ENCODE results near the gene PPCDC. TPM values are rescaled to one million over a fixed set of nuclear protein-coding genes. Genes with fewer than 3 reads are reported as not detected.

Gene PPCDC
- total and polyA plus RNA-seq, 10 of the 15 experiments (the other 5 are each of a cell fraction or from before 2014, with no cell fraction given) = 32.5 to 135 (median 55.0) TPM

- TF ChIP-seq BHLHE40 (IDR thresholded peaks at IDR 0.05; ENCODE audit: borderline replicate concordance in 1 of 2, low read depth in 2 of 2, low read length in 1 of 2) (peak; percentile 91 to 95), E2F4 (IDR thresholded peaks at IDR 0.05; ENCODE audit: low read depth, low read length) (peak; percentile 39; the same call in 1 of the 2 replicates), ZNF217 (IDR thresholded peaks at IDR 0.05) (peak; percentile 64; the same call in 1 of the 2 replicates), POU2F2 (IDR thresholded peaks at IDR 0.05; ENCODE audit: borderline replicate concordance, low read depth, low read length) (peak; percentile 93; the same call in 2 of the 3 replicates), NFXL1 (IDR thresholded peaks at IDR 0.05; ENCODE audit: borderline replicate concordance) (no peak), KDM1A (IDR thresholded peaks at IDR 0.05; ENCODE audit: borderline replicate concordance) (no peak), IKZF2 (IDR thresholded peaks at IDR 0.05) (peak; percentile 93 to 98), JUND (IDR thresholded peaks at IDR 0.05; ENCODE audit: low read depth, low read length) (peak; percentile 92), FOS (IDR thresholded peaks at IDR 0.05; ENCODE audit: borderline replicate concordance, extremely low read depth, insufficient read length) (no peak), STAT3 (IDR thresholded peaks at IDR 0.05; ENCODE audit: low read depth, low read length) (peak; percentile 82; the same call in 1 of the 2 replicates), TARDBP (IDR thresholded peaks at IDR 0.05; ENCODE audit: borderline replicate concordance) (peak; percentile 86; the same call in 1 of the 2 replicates), CHD4 (IDR thresholded peaks at IDR 0.05) (no peak), HDGF (IDR thresholded peaks at IDR 0.05) (peak; percentile 92), NRF1 (conservative IDR thresholded peaks at IDR 0.05; ENCODE audit: low read depth, low read length) (no peak; the same call in 1 of the 2 replicates)
- TF ChIP-seq, protein P1, sequence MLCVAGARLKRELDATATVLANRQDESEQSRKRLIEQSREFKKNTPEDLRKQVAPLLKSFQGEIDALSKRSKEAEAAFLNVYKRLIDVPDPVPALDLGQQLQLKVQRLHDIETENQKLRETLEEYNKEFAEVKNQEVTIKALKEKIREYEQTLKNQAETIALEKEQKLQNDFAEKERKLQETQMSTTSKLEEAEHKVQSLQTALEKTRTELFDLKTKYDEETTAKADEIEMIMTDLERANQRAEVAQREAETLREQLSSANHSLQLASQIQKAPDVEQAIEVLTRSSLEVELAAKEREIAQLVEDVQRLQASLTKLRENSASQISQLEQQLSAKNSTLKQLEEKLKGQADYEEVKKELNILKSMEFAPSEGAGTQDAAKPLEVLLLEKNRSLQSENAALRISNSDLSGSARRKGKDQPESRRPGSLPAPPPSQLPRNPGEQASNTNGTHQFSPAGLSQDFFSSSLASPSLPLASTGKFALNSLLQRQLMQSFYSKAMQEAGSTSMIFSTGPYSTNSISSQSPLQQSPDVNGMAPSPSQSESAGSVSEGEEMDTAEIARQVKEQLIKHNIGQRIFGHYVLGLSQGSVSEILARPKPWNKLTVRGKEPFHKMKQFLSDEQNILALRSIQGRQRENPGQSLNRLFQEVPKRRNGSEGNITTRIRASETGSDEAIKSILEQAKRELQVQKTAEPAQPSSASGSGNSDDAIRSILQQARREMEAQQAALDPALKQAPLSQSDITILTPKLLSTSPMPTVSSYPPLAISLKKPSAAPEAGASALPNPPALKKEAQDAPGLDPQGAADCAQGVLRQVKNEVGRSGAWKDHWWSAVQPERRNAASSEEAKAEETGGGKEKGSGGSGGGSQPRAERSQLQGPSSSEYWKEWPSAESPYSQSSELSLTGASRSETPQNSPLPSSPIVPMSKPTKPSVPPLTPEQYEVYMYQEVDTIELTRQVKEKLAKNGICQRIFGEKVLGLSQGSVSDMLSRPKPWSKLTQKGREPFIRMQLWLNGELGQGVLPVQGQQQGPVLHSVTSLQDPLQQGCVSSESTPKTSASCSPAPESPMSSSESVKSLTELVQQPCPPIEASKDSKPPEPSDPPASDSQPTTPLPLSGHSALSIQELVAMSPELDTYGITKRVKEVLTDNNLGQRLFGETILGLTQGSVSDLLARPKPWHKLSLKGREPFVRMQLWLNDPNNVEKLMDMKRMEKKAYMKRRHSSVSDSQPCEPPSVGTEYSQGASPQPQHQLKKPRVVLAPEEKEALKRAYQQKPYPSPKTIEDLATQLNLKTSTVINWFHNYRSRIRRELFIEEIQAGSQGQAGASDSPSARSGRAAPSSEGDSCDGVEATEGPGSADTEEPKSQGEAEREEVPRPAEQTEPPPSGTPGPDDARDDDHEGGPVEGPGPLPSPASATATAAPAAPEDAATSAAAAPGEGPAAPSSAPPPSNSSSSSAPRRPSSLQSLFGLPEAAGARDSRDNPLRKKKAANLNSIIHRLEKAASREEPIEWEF (IDR thresholded peaks at IDR 0.05; ENCODE audit: insufficient replicate concordance, low read depth, low read length) = peak; percentile 77
- TF ChIP-seq, protein P2, sequence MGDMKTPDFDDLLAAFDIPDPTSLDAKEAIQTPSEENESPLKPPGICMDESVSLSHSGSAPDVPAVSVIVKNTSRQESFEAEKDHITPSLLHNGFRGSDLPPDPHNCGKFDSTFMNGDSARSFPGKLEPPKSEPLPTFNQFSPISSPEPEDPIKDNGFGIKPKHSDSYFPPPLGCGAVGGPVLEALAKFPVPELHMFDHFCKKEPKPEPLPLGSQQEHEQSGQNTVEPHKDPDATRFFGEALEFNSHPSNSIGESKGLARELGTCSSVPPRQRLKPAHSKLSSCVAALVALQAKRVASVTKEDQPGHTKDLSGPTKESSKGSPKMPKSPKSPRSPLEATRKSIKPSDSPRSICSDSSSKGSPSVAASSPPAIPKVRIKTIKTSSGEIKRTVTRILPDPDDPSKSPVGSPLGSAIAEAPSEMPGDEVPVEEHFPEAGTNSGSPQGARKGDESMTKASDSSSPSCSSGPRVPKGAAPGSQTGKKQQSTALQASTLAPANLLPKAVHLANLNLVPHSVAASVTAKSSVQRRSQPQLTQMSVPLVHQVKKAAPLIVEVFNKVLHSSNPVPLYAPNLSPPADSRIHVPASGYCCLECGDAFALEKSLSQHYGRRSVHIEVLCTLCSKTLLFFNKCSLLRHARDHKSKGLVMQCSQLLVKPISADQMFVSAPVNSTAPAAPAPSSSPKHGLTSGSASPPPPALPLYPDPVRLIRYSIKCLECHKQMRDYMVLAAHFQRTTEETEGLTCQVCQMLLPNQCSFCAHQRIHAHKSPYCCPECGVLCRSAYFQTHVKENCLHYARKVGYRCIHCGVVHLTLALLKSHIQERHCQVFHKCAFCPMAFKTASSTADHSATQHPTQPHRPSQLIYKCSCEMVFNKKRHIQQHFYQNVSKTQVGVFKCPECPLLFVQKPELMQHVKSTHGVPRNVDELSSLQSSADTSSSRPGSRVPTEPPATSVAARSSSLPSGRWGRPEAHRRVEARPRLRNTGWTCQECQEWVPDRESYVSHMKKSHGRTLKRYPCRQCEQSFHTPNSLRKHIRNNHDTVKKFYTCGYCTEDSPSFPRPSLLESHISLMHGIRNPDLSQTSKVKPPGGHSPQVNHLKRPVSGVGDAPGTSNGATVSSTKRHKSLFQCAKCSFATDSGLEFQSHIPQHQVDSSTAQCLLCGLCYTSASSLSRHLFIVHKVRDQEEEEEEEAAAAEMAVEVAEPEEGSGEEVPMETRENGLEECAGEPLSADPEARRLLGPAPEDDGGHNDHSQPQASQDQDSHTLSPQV (IDR thresholded peaks at IDR 0.05) = peak; percentile 76
- TF ChIP-seq, protein P3, sequence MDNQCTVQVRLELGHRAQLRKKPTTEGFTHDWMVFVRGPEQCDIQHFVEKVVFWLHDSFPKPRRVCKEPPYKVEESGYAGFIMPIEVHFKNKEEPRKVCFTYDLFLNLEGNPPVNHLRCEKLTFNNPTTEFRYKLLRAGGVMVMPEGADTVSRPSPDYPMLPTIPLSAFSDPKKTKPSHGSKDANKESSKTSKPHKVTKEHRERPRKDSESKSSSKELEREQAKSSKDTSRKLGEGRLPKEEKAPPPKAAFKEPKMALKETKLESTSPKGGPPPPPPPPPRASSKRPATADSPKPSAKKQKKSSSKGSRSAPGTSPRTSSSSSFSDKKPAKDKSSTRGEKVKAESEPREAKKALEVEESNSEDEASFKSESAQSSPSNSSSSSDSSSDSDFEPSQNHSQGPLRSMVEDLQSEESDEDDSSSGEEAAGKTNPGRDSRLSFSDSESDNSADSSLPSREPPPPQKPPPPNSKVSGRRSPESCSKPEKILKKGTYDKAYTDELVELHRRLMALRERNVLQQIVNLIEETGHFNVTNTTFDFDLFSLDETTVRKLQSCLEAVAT (IDR thresholded peaks at IDR 0.05) = peak; percentile 69
Observed at GRCh38 chr15:75042730-75043508, 19.5 kb downstream of the PPCDC start (continued).

Measured in GM12878 (cell line).